HCT116 (cell line): Measurements from ENCODE around the gene STOX2. TPM values are rescaled to one million over a fixed set of nuclear protein-coding genes. Genes with fewer than 3 reads are reported as not detected.

Experiments
- ATAC-seq: fragments of 200-7000 bp; cut with Tn5 transposase; 2 replicates; pipeline ENCODE4 v1.9.1; 2020; ENCODE audit warnings: mild to moderate bottlenecking, moderate library complexity
- BruUV-seq: library from RNA; stranded (reverse); fragments of 400-500 nt; replicated peaks from 2 replicates; lab custom pipeline; 2021; lab: Mats Ljungman, UMichigan
- CTCF ChIA-PET: fragments of 300-600 bp; sonication (Branson Sonifier 250); formaldehyde crosslinking; loops from one replicate; lab custom pipeline; 2021; ENCODE audit warnings: antibody characterized with exemption; lab: Charles Lee
- POLR2A ChIA-PET: fragments of 300-600, 350-600 bp; sonication (Branson Sonifier 250); formaldehyde crosslinking; loops from one replicate; lab custom pipeline; 2021; ENCODE audit warnings: antibody characterized with exemption; lab: Charles Lee
- RAD21 ChIA-PET, 2 experiments: fragments of 300-600 bp; sonication (Branson Sonifier 250); formaldehyde crosslinking; loops; one replicate each; lab custom pipeline; 2023; ENCODE audit warnings: low total read pairs in 2 of 2; ENCODE audit not compliant: uncharacterized antibody in 2 of 2, unreplicated experiment in 2 of 2, low non-redundant PET in 1 of 2; lab: Charles Lee
- DNase-seq: peaks from one replicate; pipeline ENCODE4 v3.0.0-alpha.2; 2010; ENCODE audit warnings: low read depth, low spot score
- H2AFZ ChIP-seq: fragments of 200-600 bp; shearing (Covaris generic), sonication (generic); 2 replicates; pipeline ENCODE4 v1.6.1; 2017; ENCODE audit warnings: low read depth, mixed run types, mixed read lengths, antibody characterized with exemption, low read length; ENCODE audit not compliant: poor library complexity, severe bottlenecking
- H3K27ac ChIP-seq: 2 replicates; pipeline ENCODE4 v1.5.1; 2012; ENCODE audit warnings: low read depth, low read length
- H3K27me3 ChIP-seq: fragments of 200-600 bp; sonication (generic); 2 replicates; pipeline ENCODE4 v1.6.1; 2016; ENCODE audit warnings: mixed run types, low read length, mixed read lengths; ENCODE audit not compliant: insufficient read depth
- H3K36me3 ChIP-seq, 2 experiments: fragments of 200-500 bp in 1 of 2; fragments of 200-600 bp in 1 of 2; sonication (Bioruptor generic) in 1 of 2; sonication (generic) in 1 of 2; 2 replicates each; pipeline versions ENCODE4 v1.5.1 to v1.6.1; 2014 to 2016; ENCODE audit warnings: low read length in 2 of 2, inconsistent platforms in 1 of 2, mixed read lengths in 1 of 2, mixed run types in 1 of 2; ENCODE audit not compliant: insufficient read depth in 2 of 2, control insufficient read depth in 1 of 2
- H3K4me1 ChIP-seq, 2 experiments: fragments of 200-600 bp in 1 of 2; sonication (generic) in 1 of 2; 2 replicates each; pipeline versions ENCODE4 v1.5.1 to v1.6.1; 2012 to 2017; ENCODE audit warnings: low read length in 2 of 2, inconsistent platforms in 1 of 2, mild to moderate bottlenecking in 1 of 2, mixed read lengths in 1 of 2, mixed run types in 1 of 2, moderate library complexity in 1 of 2; ENCODE audit not compliant: insufficient read depth in 2 of 2, control insufficient read depth in 1 of 2
- H3K4me2 ChIP-seq: fragments of 200-600 bp; sonication (generic); 2 replicates; pipeline ENCODE4 v1.6.1; 2017; ENCODE audit warnings: mixed run types, low read length, mixed read lengths
- H3K4me3 ChIP-seq, 2 experiments: fragments of 200-600 bp in 1 of 2; sonication (generic) in 1 of 2; replicated peaks in 1 of 2; 2 replicates each; pipeline ENCODE4 v1.5.1; 2011 to 2016; ENCODE audit warnings: low read length in 2 of 2, control low read depth in 1 of 2, low read depth in 1 of 2, mild to moderate bottlenecking in 1 of 2, mixed read lengths in 1 of 2, mixed run types in 1 of 2
- H3K79me2 ChIP-seq: fragments of 200-600 bp; sonication (generic); 2 replicates; pipeline ENCODE4 v1.6.1; 2017; ENCODE audit warnings: mild to moderate bottlenecking, mixed run types, low read length, moderate library complexity, mixed read lengths; ENCODE audit not compliant: insufficient read depth
- H3K9ac ChIP-seq: fragments of 200-600 bp; sonication (generic); 2 replicates; pipeline ENCODE4 v1.6.1; 2016; ENCODE audit warnings: low read length, mixed read lengths
- H3K9me2 ChIP-seq: fragments of 200-600 bp; sonication (generic), shearing (Covaris generic); 2 replicates; pipeline ENCODE4 v1.6.1; 2017; ENCODE audit warnings: mixed run types, mild to moderate bottlenecking, moderate library complexity; ENCODE audit not compliant: insufficient read depth
- H3K9me3 ChIP-seq, 2 experiments: fragments of 200-500 bp in 1 of 2; fragments of 200-600 bp in 1 of 2; sonication (Bioruptor generic) in 1 of 2; sonication (generic) in 1 of 2; 2 replicates each; pipeline ENCODE4 v1.6.1; 2014 to 2017; ENCODE audit warnings: low read length in 2 of 2, mixed read lengths in 2 of 2, inconsistent platforms in 1 of 2, low read depth in 1 of 2, mild to moderate bottlenecking in 1 of 2, mixed run types in 1 of 2, moderate library complexity in 1 of 2; ENCODE audit not compliant: control insufficient read depth in 1 of 2, insufficient read depth in 1 of 2
- H4K20me1 ChIP-seq: fragments of 200-600 bp; sonication (generic), shearing (Covaris generic); 2 replicates; pipeline ENCODE4 v1.6.1; 2017; ENCODE audit warnings: mixed run types, mild to moderate bottlenecking, moderate library complexity; ENCODE audit not compliant: insufficient read depth
- ATF3 ChIP-seq: IDR thresholded peaks from 2 replicates; pipeline ENCODE4 v1.6.1; 2012
- CEBPB ChIP-seq: IDR thresholded peaks from 2 replicates; pipeline ENCODE4 v1.6.1; 2012; ENCODE audit warnings: low read depth
- CTCF ChIP-seq, 3 experiments: fragments of 200-600 bp in 1 of 3; sonication (generic) in 1 of 3; IDR thresholded peaks in 2 of 3; conservative IDR thresholded peaks in 1 of 3; 2 replicates each; pipeline ENCODE4 v1.5.1; 2012 to 2017; ENCODE audit warnings: low read depth in 2 of 3, low read length in 2 of 3, antibody characterized with exemption in 1 of 3, borderline replicate concordance in 1 of 3, control low read depth in 1 of 3, mild to moderate bottlenecking in 1 of 3, mixed read lengths in 1 of 3, mixed run types in 1 of 3, moderate library complexity in 1 of 3; ENCODE audit not compliant: insufficient read depth in 1 of 3
- EGR1 ChIP-seq: IDR thresholded peaks from 2 replicates; pipeline ENCODE4 v1.6.1; 2012; ENCODE audit warnings: low read depth
- ELF1 ChIP-seq: IDR thresholded peaks from 2 replicates; pipeline ENCODE4 v1.6.1; 2012; ENCODE audit warnings: low read depth, borderline replicate concordance
- EZH2 ChIP-seq: fragments of 200-600 bp; sonication (generic); IDR thresholded peaks from 2 replicates; pipeline ENCODE4 v1.6.1; 2017; ENCODE audit warnings: antibody characterized with exemption, mixed run types
- EZH2phosphoT487 ChIP-seq: fragments of 200-600 bp; IDR thresholded peaks from 2 replicates; pipeline ENCODE4 v1.6.1; 2018; ENCODE audit warnings: antibody characterized with exemption, borderline replicate concordance
- FOSL1 ChIP-seq: IDR thresholded peaks from 2 replicates; pipeline ENCODE4 v1.6.1; 2012; ENCODE audit warnings: low read depth
- MAX ChIP-seq: IDR thresholded peaks from 2 replicates; pipeline ENCODE4 v1.6.1; 2012
- POLR2A ChIP-seq: IDR thresholded peaks from 2 replicates; pipeline ENCODE4 v1.7.0; 2011; ENCODE audit warnings: borderline replicate concordance; ENCODE audit not compliant: insufficient read depth, insufficient read length; ENCODE audit errors: extremely low read depth
- POLR2AphosphoS5 ChIP-seq: IDR thresholded peaks from 2 replicates; pipeline ENCODE4 v1.6.1; 2011; ENCODE audit warnings: mild to moderate bottlenecking, low read depth, low read length, moderate library complexity
- RAD21 ChIP-seq: IDR thresholded peaks from 2 replicates; pipeline ENCODE4 v1.6.1; 2012; ENCODE audit warnings: low read depth, mild to moderate bottlenecking
- SIN3A ChIP-seq: IDR thresholded peaks from 2 replicates; pipeline ENCODE4 v1.6.1; 2012; ENCODE audit warnings: low read depth
- SP1 ChIP-seq: IDR thresholded peaks from 2 replicates; pipeline ENCODE4 v1.6.1; 2012; ENCODE audit warnings: low read depth
- SRF ChIP-seq: IDR thresholded peaks from 2 replicates; pipeline ENCODE4 v1.6.1; 2012; ENCODE audit warnings: low read depth
- TCF7L2 ChIP-seq: IDR thresholded peaks from 2 replicates; pipeline ENCODE4 v1.7.0; 2011; ENCODE audit warnings: borderline replicate concordance, inconsistent platforms; ENCODE audit not compliant: insufficient read depth, insufficient read length; ENCODE audit errors: extremely low read depth
- YY1 ChIP-seq: IDR thresholded peaks from 2 replicates; pipeline ENCODE4 v1.6.1; 2011; ENCODE audit warnings: low read length, low read depth, moderate library complexity, mild to moderate bottlenecking; ENCODE audit not compliant: insufficient replicate concordance; ENCODE audit errors: extremely low read depth
- ZNF274 ChIP-seq: fragments of 200-500 bp; sonication (Bioruptor generic); IDR thresholded peaks from 2 replicates; pipeline ENCODE4 v1.6.1; 2014; ENCODE audit warnings: mild to moderate bottlenecking, low read depth, low read length, inconsistent platforms
- intact Hi-C: fragments of 100-400 bp; cut with micrococcal nuclease; formaldehyde crosslinking; loops from 2 replicates; pipeline ENCODE4 v1.10.0; 2022
- total RNA-seq: library from RNA; stranded (reverse); gene quantifications from one replicate; pipeline ENCODE4 v1.2.1, GENCODE V29; 2021; ENCODE audit not compliant: unreplicated experiment

STOX2 gene
- total RNA-seq, 1 experiment from 2014 or later: 6.3 TPM

GRCh38 chr4:183996868-183997267, 91.8 kb downstream of the STOX2 start:
- H3K9me3 ChIP-seq: no peaks in the 10 kb centered on the region
- H3K4me2 ChIP-seq: no peak overlapping the region
- H3K9me2 ChIP-seq: no peaks in the 10 kb centered on the region
- no peak overlapping the region for H3K27ac ChIP-seq
- peaks cover 0 to 9% of the 10 kb centered on the region in 2 experiments; a peak in 1 of 4 replicates for H3K4me1 ChIP-seq
- CTCF ChIA-PET: no interaction called here
- RAD21 ChIA-PET: no interaction called here
- intact Hi-C loops: no loop called here
- ATAC-seq (no peak), DNase-seq (no peak)
- H3K36me3 ChIP-seq: no peaks in the 10 kb centered on the region
- TF ChIP-seq SIN3A (no peak), CTCF (IDR thresholded peaks at IDR 0.05 in 2 of 3, conservative IDR thresholded peaks at IDR 0.05 in 1 of 3; ENCODE audit: borderline replicate concordance in 1 of 3, insufficient read depth in 1 of 3, low read depth in 2 of 3, low read length in 2 of 3) (no peak), POLR2A (no peak), ZNF274 (no peak), FOSL1 (no peak), MAX (no peak), EGR1 (no peak), ELF1 (no peak), EZH2phosphoT487 (no peak), SP1 (no peak), EZH2 (no peak), ATF3 (no peak), RAD21 (no peak), CEBPB (no peak), SRF (no peak), YY1 (no peak), POLR2AphosphoS5 (no peak), TCF7L2 (no peak)
- H4K20me1 ChIP-seq: no peaks in the 10 kb centered on the region
- POLR2A ChIA-PET: no interaction called here
- no TSS peak for BruUV-seq
- H2AFZ ChIP-seq: no peak overlapping the region
- no peaks in the 10 kb centered on the region for H3K27me3 ChIP-seq
- no peak overlapping the region for H3K4me3 ChIP-seq
- H3K79me2 ChIP-seq: no peaks in the 10 kb centered on the region
- H3K9ac ChIP-seq: no peak overlapping the region
